Activated CD4-positive, alpha-beta T cell treated with anti-CD3 and anti-CD28 coated beads for 48 hours (primary cell): ENCODE measurements around the gene MINDY1.
A peak's percentile ranks its signal among the peaks of the same experiment; 100 is the strongest.

Source experiments
- DNase-seq: peaks from one replicate; pipeline ENCODE4 v3.0.0-alpha.2; 2020

MINDY1 gene

GRCh38 chr1:150981805-150982712, 24.6 kb downstream of the MINDY1 start, which contains the start of gene ANXA9:
Gene ANXA9, plus strand, starts transcription at chr1:150982292. Its CDS starts 814 bp downstream, at chr1:150983106.
- no peak for DNase-seq

GRCh38 chr1:150981177-150981804, 25.4 kb downstream of the MINDY1 start:
- no peak for DNase-seq

- DNase-seq = peak; percentile 91
Measured at GRCh38 chr1:150979092-150980056, 27.3 kb downstream of the MINDY1 start.

- peak; percentile 84 for DNase-seq
Measured at GRCh38 chr1:150976879-150977694, 29.6 kb downstream of the MINDY1 start.

GRCh38 chr1:150976401-150976821, 30.3 kb downstream of the MINDY1 start:
- DNase-seq = no peak

- DNase-seq = peak; percentile 77
Measured at GRCh38 chr1:150974580-150975478, 31.9 kb downstream of the MINDY1 start, which contains the start of gene CERS2. Gene CERS2, minus strand, starts transcription at chr1:150974835. Its CDS starts 5,745 bp downstream, at chr1:150969090.

GRCh38 chr1:150973836-150974579, 32.7 kb downstream of the MINDY1 start:
- DNase-seq = peak; percentile 59

GRCh38 chr1:150973258-150973835, 33.4 kb downstream of the MINDY1 start:
- peak; percentile 32 for DNase-seq

GRCh38 chr1:150972417-150972940, 34.2 kb downstream of the MINDY1 start:
- no peak for DNase-seq

GRCh38 chr1:150971583-150972416, 34.9 kb downstream of the MINDY1 start:
- DNase-seq = peak; percentile 31

GRCh38 chr1:150970808-150971582, 35.7 kb downstream of the MINDY1 start:
- DNase-seq = no peak

GRCh38 chr1:150969626-150970025, 37.1 kb downstream of the MINDY1 start:
- DNase-seq = no peak

GRCh38 chr1:150968491-150968890, 38.2 kb downstream of the MINDY1 start:
- no peak for DNase-seq

- no peak for DNase-seq
Measured at GRCh38 chr1:150967936-150968335, 38.8 kb downstream of the MINDY1 start.

GRCh38 chr1:150966011-150966410, 40.7 kb downstream of the MINDY1 start:
- DNase-seq = no peak

GRCh38 chr1:150965605-150966004, 41.1 kb downstream of the MINDY1 start:
- DNase-seq = no peak

GRCh38 chr1:150964164-150964489, 42.6 kb downstream of the MINDY1 start:
- no peak for DNase-seq
